ENCODE measurements around the gene AP3M1.

AP3M1 gene

DNA sequence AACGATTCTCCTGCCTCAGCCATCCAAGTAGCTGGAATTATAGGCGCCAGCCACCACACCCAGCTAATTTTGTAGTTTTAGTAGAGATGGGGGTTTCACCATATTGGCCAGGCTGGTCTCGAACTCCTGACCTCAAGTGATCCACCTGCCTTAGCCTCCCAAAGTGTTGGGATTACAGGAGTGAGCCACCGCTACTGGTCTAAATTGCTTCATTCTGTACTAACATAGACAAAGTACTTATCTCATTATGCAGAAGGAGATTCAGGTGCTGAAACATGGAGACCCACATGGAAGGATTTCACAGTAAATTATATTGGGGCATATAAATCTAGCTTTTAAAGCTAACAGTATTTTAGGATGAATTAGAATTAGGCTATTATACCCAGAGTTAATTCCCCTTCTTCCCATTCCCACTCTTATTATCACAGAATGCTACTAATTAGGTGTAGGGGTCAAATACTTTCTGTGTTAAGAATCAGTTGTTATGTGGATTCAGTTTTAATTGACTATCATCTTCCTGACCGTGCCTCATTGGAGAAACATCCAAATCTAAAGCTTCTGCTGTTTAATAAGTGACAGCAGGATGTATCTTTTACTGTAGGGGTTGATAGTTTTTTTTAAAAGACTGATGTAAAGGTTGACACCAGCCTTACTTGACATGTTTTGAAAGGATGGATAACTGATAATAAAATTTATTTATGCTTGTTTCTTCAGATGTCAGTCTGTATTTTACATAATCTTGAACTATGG, 27.6 kb upstream of the AP3M1 start:
- H3K4me3 ChIP-seq (ENCODE audit: low read length): no peak overlapping the region
- peak overlapping the region; percentile 31 for H4K8ac ChIP-seq (ENCODE audit: low read depth, low read length)
- no peak overlapping the region for H2BK15ac ChIP-seq (replicated peaks; ENCODE audit: low read depth)
- H3K4me2 ChIP-seq (ENCODE audit: low read length): no peak overlapping the region
- H3K18ac ChIP-seq (ENCODE audit: low read length): no peak overlapping the region
- H2AK5ac ChIP-seq (ENCODE audit: low read length): no peak overlapping the region
- no peaks in the 10 kb centered on the region for H3K36me3 ChIP-seq (ENCODE audit: control insufficient read depth, insufficient read depth, low read length)
- peaks cover 20% of the 10 kb centered on the region for H3K79me2 ChIP-seq (ENCODE audit: control insufficient read depth, insufficient read depth, low read length)
- no peak overlapping the region for H2BK120ac ChIP-seq (ENCODE audit: low read depth, low read length)
- H3K4me1 ChIP-seq (ENCODE audit: control insufficient read depth, low read depth, low read length): peaks cover 2% of the 10 kb centered on the region
- H3K56ac ChIP-seq (ENCODE audit: low read length): no peak overlapping the region
- WGBS (ENCODE audit: extremely low coverage, insufficient coverage, low lambda C conversion rate): no CpG with 5 or more reads among the region's 5 CpGs
- no peak overlapping the region for H2BK5ac ChIP-seq (ENCODE audit: low read length)
- H3K79me1 ChIP-seq (ENCODE audit: low read length): no peaks in the 10 kb centered on the region
- H4K5ac ChIP-seq (ENCODE audit: low read length): no peak overlapping the region
- H3K23ac ChIP-seq (ENCODE audit: low read length): no peak overlapping the region
- peak overlapping the region; percentile 55 for H3K4ac ChIP-seq (ENCODE audit: low read depth, low read length)
- no peaks in the 10 kb centered on the region for H3K27me3 ChIP-seq (ENCODE audit: insufficient read depth, low read length, poor library complexity)
- H3K27ac ChIP-seq (ENCODE audit: low read depth, low read length): no peak overlapping the region
- peak; percentile 54 for DNase-seq
- H3K9ac ChIP-seq (ENCODE audit: low read length): no peak overlapping the region

DNA sequence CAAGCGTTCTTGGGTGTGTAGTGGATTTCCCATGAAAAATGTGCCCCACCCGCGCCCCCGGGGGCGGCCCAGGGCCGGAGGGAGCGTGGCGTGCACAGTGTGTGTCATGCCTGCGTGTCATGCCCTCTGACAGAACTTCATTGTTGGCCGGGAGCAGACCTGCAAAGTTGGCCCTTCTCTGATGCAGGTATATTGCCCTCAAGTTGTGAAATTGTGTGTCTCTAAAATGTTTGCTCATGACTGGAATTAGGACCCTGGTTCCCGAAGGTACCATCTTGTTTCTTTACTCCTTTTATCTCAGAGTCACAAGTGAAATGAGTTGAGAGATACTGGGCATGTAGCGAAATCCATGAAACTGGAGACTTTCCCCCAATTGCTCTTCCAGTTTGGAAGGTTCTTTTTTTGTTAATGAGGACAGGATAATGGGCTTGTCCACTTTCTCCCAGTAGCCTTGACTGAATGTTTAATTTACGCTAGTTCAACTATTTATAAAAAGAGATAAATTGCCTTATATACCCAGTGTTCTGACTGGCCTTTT, 26.6 kb upstream of the AP3M1 start:
- Histone ChIP-seq H3K23ac (ENCODE audit: low read length) (peak overlapping the region; percentile 7), H3K4me2 (ENCODE audit: low read length) (peak overlapping the region; percentile 84), H2BK5ac (ENCODE audit: low read length) (no peak overlapping the region), H3K4me1 (ENCODE audit: control insufficient read depth, low read depth, low read length) (peaks cover 2% of the 10 kb centered on the region), H3K18ac (ENCODE audit: low read length) (peak overlapping the region; percentile 8), H3K4me3 (ENCODE audit: low read length) (peak overlapping the region; percentile 67), H3K27me3 (ENCODE audit: insufficient read depth, low read length, poor library complexity) (no peaks in the 10 kb centered on the region), H2BK120ac (ENCODE audit: low read depth, low read length) (no peak overlapping the region), H3K36me3 (ENCODE audit: control insufficient read depth, insufficient read depth, low read length) (no peaks in the 10 kb centered on the region), H3K79me2 (ENCODE audit: control insufficient read depth, insufficient read depth, low read length) (peaks cover 12% of the 10 kb centered on the region), H3K4ac (ENCODE audit: low read depth, low read length) (no peak overlapping the region), H3K56ac (ENCODE audit: low read length) (peak overlapping the region; percentile 96), H3K27ac (ENCODE audit: low read depth, low read length) (peak overlapping the region; percentile 45), H2BK15ac (replicated peaks; ENCODE audit: low read depth) (no peak overlapping the region), H3K9ac (ENCODE audit: low read length) (peak overlapping the region; percentile 91), H4K8ac (ENCODE audit: low read depth, low read length) (no peak overlapping the region), H4K5ac (ENCODE audit: low read length) (no peak overlapping the region), H2AK5ac (ENCODE audit: low read length) (no peak overlapping the region), H3K79me1 (ENCODE audit: low read length) (no peaks in the 10 kb centered on the region)
- no CpG with 5 or more reads among the region's 13 CpGs for WGBS (ENCODE audit: extremely low coverage, insufficient coverage, low lambda C conversion rate)
- DNase-seq: peak; percentile 46

DNA sequence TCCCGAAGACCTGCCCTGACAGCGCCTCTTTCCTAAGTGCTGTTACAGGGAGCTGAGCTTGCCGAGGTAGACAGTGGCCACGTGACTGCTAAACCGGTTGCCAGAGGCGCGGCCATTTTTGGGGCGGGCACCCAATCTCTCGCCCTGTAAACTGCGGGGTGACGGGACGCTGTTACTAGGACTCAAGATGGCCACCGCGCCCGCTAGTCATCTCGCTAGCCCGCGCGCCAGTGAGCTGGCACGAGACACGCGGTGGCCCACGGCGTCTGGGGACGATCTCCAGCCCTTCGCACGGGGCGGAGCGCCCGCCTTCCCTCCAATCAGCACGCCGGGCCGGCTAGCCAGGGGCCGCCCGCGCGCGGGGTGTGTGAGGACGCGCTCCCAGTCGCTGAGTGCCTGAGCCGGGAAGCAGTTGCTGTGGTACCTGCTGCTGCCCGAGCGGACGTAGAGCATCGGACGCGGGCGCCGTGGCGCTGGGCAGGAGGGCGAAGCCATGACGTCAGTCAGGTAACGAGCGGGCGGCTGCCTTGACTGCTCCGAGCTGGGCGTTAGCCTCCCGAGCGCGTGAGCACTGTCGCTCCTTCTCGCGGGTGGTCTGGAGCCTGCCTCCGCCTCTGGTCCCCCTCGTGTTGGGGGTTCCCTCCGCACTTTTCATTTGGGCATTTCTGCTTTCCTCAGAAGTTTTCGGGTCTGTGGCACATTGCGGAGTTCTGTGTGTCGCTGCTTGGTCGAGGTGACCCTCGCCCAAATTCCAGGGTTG, 25.9 kb upstream of the AP3M1 start:
- no CpG with 5 or more reads among the region's 72 CpGs for WGBS (ENCODE audit: extremely low coverage, insufficient coverage, low lambda C conversion rate)
- H3K36me3 ChIP-seq (ENCODE audit: control insufficient read depth, insufficient read depth, low read length): no peaks in the 10 kb centered on the region

DNA sequence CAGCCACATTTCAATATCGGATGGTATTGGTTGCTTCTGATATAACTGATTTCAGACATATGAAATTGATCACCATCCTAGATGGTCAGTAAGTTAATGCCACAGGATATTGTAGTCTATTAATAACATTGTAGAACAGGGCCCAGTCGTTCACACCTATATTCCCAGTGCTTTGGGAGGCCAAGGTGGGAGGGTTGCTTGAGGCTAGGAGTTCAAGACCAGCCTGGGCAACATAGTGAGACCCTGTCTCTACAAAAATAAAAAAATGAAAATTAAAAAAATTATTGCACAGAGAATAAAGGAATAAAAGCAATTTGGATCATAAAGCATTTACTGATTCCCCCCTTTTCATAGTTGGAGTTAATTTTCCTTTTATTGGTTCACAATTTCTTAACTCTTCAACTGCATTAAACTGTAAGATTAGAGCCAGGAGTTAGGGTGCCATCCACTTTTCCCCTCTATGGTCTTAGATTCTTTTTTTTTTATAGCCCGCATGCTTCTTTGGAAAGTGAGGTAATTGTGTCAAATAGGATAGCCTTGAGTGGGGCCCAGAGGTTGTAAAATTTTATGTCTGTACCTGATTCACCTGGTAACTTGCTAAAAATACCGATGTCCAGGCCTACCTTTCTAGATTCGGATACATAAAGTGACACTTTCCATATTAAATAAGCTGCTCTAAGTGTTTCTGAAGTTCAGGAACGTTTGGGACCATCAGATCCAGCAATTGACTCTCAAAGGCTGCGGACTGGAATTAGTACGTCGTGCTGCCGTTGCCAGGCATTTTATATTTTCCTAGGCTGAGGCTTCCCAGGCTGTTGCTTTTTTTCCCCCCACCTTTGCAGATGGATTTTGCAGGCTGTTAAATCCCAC, 25.1 kb upstream of the AP3M1 start:
- H3K56ac ChIP-seq (ENCODE audit: low read length): peak overlapping the region; percentile 96
- H2AK5ac ChIP-seq (ENCODE audit: low read length): no peak overlapping the region
- peak overlapping the region; percentile 47 for H3K18ac ChIP-seq (ENCODE audit: low read length)
- H3K4ac ChIP-seq (ENCODE audit: low read depth, low read length): no peak overlapping the region
- H3K9ac ChIP-seq (ENCODE audit: low read length): peak overlapping the region; percentile 91
- H3K4me1 ChIP-seq (ENCODE audit: control insufficient read depth, low read depth, low read length): peaks cover 2% of the 10 kb centered on the region
- H3K23ac ChIP-seq (ENCODE audit: low read length): no peak overlapping the region
- H3K4me2 ChIP-seq (ENCODE audit: low read length): peak overlapping the region; percentile 92
- H3K27ac ChIP-seq (ENCODE audit: low read depth, low read length): peak overlapping the region; percentile 45
- no peak for DNase-seq
- H3K27me3 ChIP-seq (ENCODE audit: insufficient read depth, low read length, poor library complexity): no peaks in the 10 kb centered on the region
- H2BK120ac ChIP-seq (ENCODE audit: low read depth, low read length): no peak overlapping the region
- WGBS (ENCODE audit: extremely low coverage, insufficient coverage, low lambda C conversion rate): no CpG with 5 or more reads among the region's 10 CpGs
- peak overlapping the region; percentile 49 for H4K5ac ChIP-seq (ENCODE audit: low read length)
- H3K79me1 ChIP-seq (ENCODE audit: low read length): no peaks in the 10 kb centered on the region
- peak overlapping the region; percentile 49 for H2BK5ac ChIP-seq (ENCODE audit: low read length)
- H4K8ac ChIP-seq (ENCODE audit: low read depth, low read length): no peak overlapping the region
- H3K36me3 ChIP-seq (ENCODE audit: control insufficient read depth, insufficient read depth, low read length): no peaks in the 10 kb centered on the region
- no peak overlapping the region for H2BK15ac ChIP-seq (replicated peaks; ENCODE audit: low read depth)
- H3K4me3 ChIP-seq (ENCODE audit: low read length): peak overlapping the region; percentile 63
- H3K79me2 ChIP-seq (ENCODE audit: control insufficient read depth, insufficient read depth, low read length): peaks cover 8% of the 10 kb centered on the region

More for the DNA sequence above, 25.9 kb upstream of the AP3M1 start:
- H4K5ac ChIP-seq (ENCODE audit: low read length): no peak overlapping the region
- no peak overlapping the region for H2BK120ac ChIP-seq (ENCODE audit: low read depth, low read length)
- H3K27me3 ChIP-seq (ENCODE audit: insufficient read depth, low read length, poor library complexity): no peaks in the 10 kb centered on the region
- H3K4ac ChIP-seq (ENCODE audit: low read depth, low read length): no peak overlapping the region
- H3K23ac ChIP-seq (ENCODE audit: low read length): peak overlapping the region; percentile 7
- H3K27ac ChIP-seq (ENCODE audit: low read depth, low read length): peak overlapping the region; percentile 45
- peak overlapping the region; percentile 91 for H3K9ac ChIP-seq (ENCODE audit: low read length)
- no peak overlapping the region for H4K8ac ChIP-seq (ENCODE audit: low read depth, low read length)
- H3K56ac ChIP-seq (ENCODE audit: low read length): peak overlapping the region; percentile 96
- no peaks in the 10 kb centered on the region for H3K79me1 ChIP-seq (ENCODE audit: low read length)
- peak overlapping the region; percentile 69 for H2BK5ac ChIP-seq (ENCODE audit: low read length)
- H3K79me2 ChIP-seq (ENCODE audit: control insufficient read depth, insufficient read depth, low read length): peaks cover 8% of the 10 kb centered on the region
- H2AK5ac ChIP-seq (ENCODE audit: low read length): no peak overlapping the region
- H2BK15ac ChIP-seq (replicated peaks; ENCODE audit: low read depth): no peak overlapping the region
- H3K4me3 ChIP-seq (ENCODE audit: low read length): peak overlapping the region; percentile 67
- peaks cover 2% of the 10 kb centered on the region for H3K4me1 ChIP-seq (ENCODE audit: control insufficient read depth, low read depth, low read length)
- peak; percentile 98 for DNase-seq
- peak overlapping the region; percentile 92 for H3K4me2 ChIP-seq (ENCODE audit: low read length)
- peak overlapping the region; percentile 47 for H3K18ac ChIP-seq (ENCODE audit: low read length)

DNA sequence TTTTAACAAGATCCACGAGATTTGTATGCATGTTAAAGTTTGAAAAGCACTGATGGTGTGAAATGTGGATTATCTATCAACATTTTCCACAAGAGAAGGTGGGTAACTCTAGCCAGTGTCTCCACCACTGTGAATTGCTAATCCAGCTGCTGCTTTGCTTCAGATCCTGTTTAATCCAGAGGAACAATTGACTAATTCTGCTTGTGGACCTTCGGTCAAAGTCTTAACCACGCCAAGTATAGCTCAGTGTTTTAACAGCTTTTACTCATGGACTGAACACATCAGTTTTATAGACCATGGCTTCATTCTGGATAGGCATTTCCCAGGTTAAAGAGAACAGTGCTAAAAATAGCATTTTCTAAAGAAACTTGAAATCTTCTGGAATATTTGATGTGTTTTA, 23.9 kb upstream of the AP3M1 start:
- Histone ChIP-seq H3K4me3 (ENCODE audit: low read length) (no peak overlapping the region), H2BK5ac (ENCODE audit: low read length) (no peak overlapping the region), H3K36me3 (ENCODE audit: control insufficient read depth, insufficient read depth, low read length) (no peaks in the 10 kb centered on the region), H3K4me1 (ENCODE audit: control insufficient read depth, low read depth, low read length) (peaks cover 2% of the 10 kb centered on the region), H2BK120ac (ENCODE audit: low read depth, low read length) (no peak overlapping the region), H4K8ac (ENCODE audit: low read depth, low read length) (no peak overlapping the region), H3K4ac (ENCODE audit: low read depth, low read length) (no peak overlapping the region), H3K79me2 (ENCODE audit: control insufficient read depth, insufficient read depth, low read length) (peaks cover 8% of the 10 kb centered on the region), H3K79me1 (ENCODE audit: low read length) (no peaks in the 10 kb centered on the region), H3K4me2 (ENCODE audit: low read length) (no peak overlapping the region), H3K9ac (ENCODE audit: low read length) (no peak overlapping the region), H3K56ac (ENCODE audit: low read length) (peak overlapping the region; percentile 22), H3K18ac (ENCODE audit: low read length) (no peak overlapping the region), H3K23ac (ENCODE audit: low read length) (no peak overlapping the region), H3K27ac (ENCODE audit: low read depth, low read length) (no peak overlapping the region), H2BK15ac (replicated peaks; ENCODE audit: low read depth) (no peak overlapping the region), H4K5ac (ENCODE audit: low read length) (no peak overlapping the region), H2AK5ac (ENCODE audit: low read length) (no peak overlapping the region), H3K27me3 (ENCODE audit: insufficient read depth, low read length, poor library complexity) (no peaks in the 10 kb centered on the region)
- WGBS (ENCODE audit: extremely low coverage, insufficient coverage, low lambda C conversion rate): no CpG with 5 or more reads among the region's 3 CpGs
- DNase-seq: no peak
